GM06990 (cell line): Measurements from ENCODE around the gene FOXN3.
"Not testable (repeated sequence)": the region's sequence is repeated elsewhere in the genome, so short reads cannot be mapped to it uniquely, and the experiment has no call there.

Source experiments
- DNase-seq: peaks from one replicate; pipeline ENCODE4 v3.0.0-alpha.2; 2011; ENCODE audit not compliant: insufficient read length; ENCODE audit errors: extremely low read depth
- H3K27me3 ChIP-seq: replicated peaks from 2 replicates; pipeline ENCODE4 v1.6.0; 2011; ENCODE audit warnings: low read length; ENCODE audit not compliant: control insufficient read depth, insufficient read depth
- H3K36me3 ChIP-seq: 2 replicates; pipeline ENCODE4 v1.5.1; 2011; ENCODE audit warnings: low read length; ENCODE audit not compliant: control insufficient read depth, insufficient read depth
- H3K4me3 ChIP-seq: replicated peaks from 2 replicates; pipeline ENCODE4 v1.5.1; 2011; ENCODE audit warnings: low read depth, mild to moderate bottlenecking, control low read depth, low read length
- TF ChIP-seq, protein P1 (sequence below): IDR thresholded peaks from 2 replicates; pipeline ENCODE4 v1.5.1; 2011; ENCODE audit warnings: low read length, control low read depth, mild to moderate bottlenecking, inconsistent platforms; ENCODE audit not compliant: insufficient read depth, poor library complexity, severe bottlenecking

FOXN3 gene

DNA sequence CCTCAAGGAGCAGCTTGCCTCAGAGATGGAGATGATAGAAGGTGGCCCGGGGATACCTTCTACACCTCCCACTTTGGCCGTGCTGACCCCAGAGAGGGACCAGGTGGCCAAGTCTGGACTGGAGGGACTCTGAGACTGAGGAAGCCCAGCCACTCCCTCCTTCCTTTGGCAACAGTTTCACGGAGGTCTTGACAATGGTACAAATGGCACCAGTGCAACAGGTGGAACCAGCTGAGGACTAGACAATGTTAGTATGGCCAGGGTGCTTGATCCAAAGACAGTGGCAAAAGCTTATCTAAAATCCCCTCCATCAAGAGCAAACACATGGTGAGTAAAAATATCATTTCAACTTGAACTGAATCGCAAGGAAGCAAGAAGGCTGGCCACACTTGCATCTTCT, 117.4 kb downstream of the FOXN3 start:
- no peak for DNase-seq
- Histone ChIP-seq H3K27me3 (no peaks in the 10 kb centered on the region), H3K4me3 (no peak overlapping the region), H3K36me3 (peaks cover 2% of the 10 kb centered on the region; the same call in 1 of the 2 replicates)
- TF ChIP-seq, protein P1, sequence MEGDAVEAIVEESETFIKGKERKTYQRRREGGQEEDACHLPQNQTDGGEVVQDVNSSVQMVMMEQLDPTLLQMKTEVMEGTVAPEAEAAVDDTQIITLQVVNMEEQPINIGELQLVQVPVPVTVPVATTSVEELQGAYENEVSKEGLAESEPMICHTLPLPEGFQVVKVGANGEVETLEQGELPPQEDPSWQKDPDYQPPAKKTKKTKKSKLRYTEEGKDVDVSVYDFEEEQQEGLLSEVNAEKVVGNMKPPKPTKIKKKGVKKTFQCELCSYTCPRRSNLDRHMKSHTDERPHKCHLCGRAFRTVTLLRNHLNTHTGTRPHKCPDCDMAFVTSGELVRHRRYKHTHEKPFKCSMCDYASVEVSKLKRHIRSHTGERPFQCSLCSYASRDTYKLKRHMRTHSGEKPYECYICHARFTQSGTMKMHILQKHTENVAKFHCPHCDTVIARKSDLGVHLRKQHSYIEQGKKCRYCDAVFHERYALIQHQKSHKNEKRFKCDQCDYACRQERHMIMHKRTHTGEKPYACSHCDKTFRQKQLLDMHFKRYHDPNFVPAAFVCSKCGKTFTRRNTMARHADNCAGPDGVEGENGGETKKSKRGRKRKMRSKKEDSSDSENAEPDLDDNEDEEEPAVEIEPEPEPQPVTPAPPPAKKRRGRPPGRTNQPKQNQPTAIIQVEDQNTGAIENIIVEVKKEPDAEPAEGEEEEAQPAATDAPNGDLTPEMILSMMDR, result no peak

DNA sequence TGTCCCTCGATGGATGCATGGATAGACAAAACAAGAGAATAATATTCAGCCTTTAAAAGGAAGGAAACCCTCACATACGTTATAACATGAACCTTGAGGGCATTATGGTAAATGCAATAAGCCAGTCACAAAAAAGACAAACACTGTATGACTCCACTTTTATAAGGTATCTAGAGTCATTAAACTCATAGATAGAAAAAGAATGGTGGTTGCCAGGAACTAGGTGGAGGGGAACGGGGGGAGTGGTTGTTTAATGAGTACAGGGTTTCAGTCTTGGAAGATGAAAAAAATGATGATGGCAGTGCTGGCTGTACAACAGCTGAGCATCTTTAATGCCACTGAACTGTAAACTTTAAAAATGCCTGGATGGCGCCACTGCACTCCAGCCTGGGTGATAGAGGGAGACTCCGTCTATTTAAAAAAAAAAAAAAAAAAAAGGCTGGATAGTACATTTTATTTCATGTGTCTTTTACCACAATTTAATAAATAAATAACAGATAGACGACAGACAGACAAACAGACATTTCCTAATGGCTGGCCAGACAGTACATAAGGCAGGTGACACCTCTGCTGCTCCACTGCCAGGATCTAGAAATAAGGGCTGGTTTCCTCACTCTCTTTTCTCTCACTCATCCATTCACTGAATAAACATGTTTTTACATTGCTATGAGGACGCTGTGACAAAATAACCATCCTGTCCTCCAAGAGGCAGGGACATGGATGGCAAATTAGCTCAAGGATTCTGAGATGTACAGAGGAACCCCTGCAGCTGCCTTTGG, 118.8 kb downstream of the FOXN3 start:
- H3K4me3 ChIP-seq, result no peak overlapping the region
- TF ChIP-seq, protein P1, result no peak
- DNase-seq, result no peak
- H3K27me3 ChIP-seq, result no peaks in the 10 kb centered on the region
- peaks cover 2% of the 10 kb centered on the region for H3K36me3 ChIP-seq

DNA sequence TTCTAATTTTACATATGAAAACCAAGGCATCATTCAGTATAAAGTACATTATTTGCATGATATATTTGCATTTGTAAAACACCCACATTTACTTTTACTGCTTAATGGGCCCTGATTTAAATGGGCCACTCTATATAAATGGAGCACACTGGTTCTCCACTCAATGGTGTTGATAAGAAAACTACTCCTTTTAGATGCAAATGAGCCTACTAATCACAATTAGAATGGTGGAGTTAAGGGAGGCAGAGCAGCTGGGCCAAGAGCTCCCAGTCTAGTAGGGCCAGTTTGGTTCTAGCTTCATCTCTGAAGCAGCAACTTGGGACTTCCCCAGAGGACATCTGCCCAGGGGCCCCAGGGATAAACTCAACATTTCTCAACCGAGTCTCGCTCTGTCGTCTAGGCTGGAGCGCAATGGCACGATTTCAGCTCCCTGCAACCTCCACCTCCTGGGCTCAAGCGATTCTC, 120.7 kb downstream of the FOXN3 start:
- Histone ChIP-seq H3K36me3 (peaks cover 2% of the 10 kb centered on the region), H3K4me3 (no peak overlapping the region), H3K27me3 (no peaks in the 10 kb centered on the region)
- TF ChIP-seq, protein P1, result no peak
- DNase-seq, result no peak

DNA sequence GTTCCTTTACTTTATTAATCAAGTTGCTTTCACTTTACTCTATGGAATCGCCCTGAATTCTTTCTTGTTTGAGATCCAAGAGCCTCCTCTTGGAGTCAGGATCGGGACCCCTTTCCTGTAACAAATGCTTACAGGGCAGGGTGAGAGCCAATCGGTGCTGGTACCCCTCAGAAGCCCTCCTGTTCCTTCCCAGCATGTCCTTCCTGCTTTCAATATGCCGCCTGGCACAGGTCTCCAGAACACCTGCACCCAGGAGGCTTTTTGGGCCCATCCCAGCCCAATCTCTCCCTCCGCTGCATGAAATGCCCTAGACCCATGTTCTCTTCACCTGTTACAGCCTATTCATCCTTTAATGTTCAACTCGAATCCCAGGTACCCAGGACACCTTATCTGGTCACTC, 122.2 kb downstream of the FOXN3 start:
- TF ChIP-seq, protein P1, result no peak
- no peaks in the 10 kb centered on the region for H3K27me3 ChIP-seq
- H3K4me3 ChIP-seq, result no peak overlapping the region
- H3K36me3 ChIP-seq, result peaks cover 2% of the 10 kb centered on the region
- no peak for DNase-seq

DNA sequence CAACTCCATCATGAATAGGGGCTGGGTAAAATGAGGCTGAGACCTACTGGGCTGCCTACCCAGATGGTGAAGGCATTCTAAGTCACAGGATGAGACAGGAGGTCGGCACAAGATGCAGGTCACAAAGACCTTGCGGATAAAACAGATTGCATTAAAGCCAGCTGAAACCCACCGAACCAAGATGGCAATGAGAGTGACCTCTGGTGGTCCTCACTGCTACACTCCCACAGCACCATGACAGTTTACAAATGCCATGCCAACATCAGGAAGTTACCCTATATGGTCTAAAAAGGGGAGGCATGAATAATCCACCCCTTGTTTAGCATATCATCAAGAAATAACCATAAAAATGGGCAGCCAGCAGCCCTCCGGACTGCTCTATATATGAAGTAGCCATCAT, 122.6 kb downstream of the FOXN3 start:
- H3K4me3 ChIP-seq, H3K36me3 ChIP-seq, DNase-seq, H3K27me3 ChIP-seq: not testable (repeated sequence)

DNA sequence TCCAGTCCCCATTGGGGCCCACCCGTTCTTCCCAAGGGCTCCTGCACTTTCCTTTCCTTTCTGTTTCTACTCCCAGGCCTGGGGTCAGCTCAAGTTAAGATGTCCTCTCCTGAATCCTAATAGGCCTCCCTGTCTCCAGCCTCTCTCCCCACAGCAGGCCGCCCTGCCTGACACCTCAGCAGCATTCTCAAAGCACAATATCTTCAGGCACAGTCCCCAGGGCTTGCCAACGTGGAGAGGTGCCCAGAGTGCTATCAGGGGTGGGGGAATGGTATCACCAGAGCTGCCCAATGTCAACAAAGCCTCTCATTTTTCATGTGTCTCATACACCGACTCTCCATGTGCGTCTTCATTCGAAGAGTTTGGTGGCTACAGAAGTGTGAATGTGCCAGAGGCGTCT, 123.0 kb downstream of the FOXN3 start:
- TF ChIP-seq, protein P1, result no peak
- no peaks in the 10 kb centered on the region; the same call in 1 of the 2 replicates for H3K36me3 ChIP-seq
- H3K27me3 ChIP-seq, result no peaks in the 10 kb centered on the region
- DNase-seq, result no peak
- H3K4me3 ChIP-seq, result no peak overlapping the region
